ENCODE results near the gene E2F1.
"Not testable (repeated sequence)": the region's sequence is repeated elsewhere in the genome, so short reads cannot be mapped to it uniquely, and the experiment has no call there.

Gene E2F1

DNA sequence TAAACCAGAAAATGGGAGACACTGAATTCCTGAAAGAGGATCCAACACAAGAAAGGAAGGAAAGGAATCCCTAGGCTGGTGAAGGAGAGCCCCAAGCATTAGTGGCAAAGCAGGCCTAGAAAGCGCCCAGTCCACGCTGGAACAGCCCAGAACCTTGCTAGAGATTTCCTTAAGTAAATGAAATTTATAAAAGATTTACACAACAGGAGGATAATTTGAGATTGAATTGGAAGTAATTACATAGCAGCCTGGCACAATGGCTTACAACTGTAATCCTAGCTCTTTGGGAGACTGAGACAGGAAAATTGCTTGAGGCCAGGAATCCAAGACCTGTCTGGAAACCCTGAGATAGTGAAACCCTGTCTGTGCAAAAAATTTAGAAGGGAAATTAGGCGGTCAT is 50.8 kb downstream of the E2F1 start:
- Histone ChIP-seq H3K27ac (ENCODE audit: low read depth, low read length) (no peak overlapping the region), H3K36me3 (ENCODE audit: control insufficient read depth, low read length) (peaks cover 5% of the 10 kb centered on the region; the same call in 1 of the 2 replicates), H4K20me1 (ENCODE audit: control insufficient read depth, insufficient read depth, low read depth, low read length) (no peaks in the 10 kb centered on the region), H3K4me2 (ENCODE audit: low read length) (no peak overlapping the region), H3K27me3 (ENCODE audit: control insufficient read depth, low read length) (no peaks in the 10 kb centered on the region), H3K9me3 (ENCODE audit: control insufficient read depth, insufficient read depth, low read length) (no peaks in the 10 kb centered on the region), H3K4me3 (ENCODE audit: low read length) (no peak overlapping the region), H3F3A (ENCODE audit: control insufficient read depth, insufficient read depth) (no peaks in the 10 kb centered on the region), H3K9me2 (replicated peaks; ENCODE audit: control insufficient read depth, low read length) (no peaks in the 10 kb centered on the region), H3K79me2 (ENCODE audit: control insufficient read depth, low read length) (no peaks in the 10 kb centered on the region), H3K4me1 (ENCODE audit: control insufficient read depth, low read length) (no peaks in the 10 kb centered on the region)
- TF ChIP-seq, protein P1, sequence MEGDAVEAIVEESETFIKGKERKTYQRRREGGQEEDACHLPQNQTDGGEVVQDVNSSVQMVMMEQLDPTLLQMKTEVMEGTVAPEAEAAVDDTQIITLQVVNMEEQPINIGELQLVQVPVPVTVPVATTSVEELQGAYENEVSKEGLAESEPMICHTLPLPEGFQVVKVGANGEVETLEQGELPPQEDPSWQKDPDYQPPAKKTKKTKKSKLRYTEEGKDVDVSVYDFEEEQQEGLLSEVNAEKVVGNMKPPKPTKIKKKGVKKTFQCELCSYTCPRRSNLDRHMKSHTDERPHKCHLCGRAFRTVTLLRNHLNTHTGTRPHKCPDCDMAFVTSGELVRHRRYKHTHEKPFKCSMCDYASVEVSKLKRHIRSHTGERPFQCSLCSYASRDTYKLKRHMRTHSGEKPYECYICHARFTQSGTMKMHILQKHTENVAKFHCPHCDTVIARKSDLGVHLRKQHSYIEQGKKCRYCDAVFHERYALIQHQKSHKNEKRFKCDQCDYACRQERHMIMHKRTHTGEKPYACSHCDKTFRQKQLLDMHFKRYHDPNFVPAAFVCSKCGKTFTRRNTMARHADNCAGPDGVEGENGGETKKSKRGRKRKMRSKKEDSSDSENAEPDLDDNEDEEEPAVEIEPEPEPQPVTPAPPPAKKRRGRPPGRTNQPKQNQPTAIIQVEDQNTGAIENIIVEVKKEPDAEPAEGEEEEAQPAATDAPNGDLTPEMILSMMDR (IDR thresholded peaks at IDR 0.05; ENCODE audit: low read depth, low read length, poor library complexity, severe bottlenecking), result no peak
- no peak for TF ChIP-seq EZH2phosphoT487 (IDR thresholded peaks at IDR 0.05; ENCODE audit: borderline replicate concordance, low read length)

DNA sequence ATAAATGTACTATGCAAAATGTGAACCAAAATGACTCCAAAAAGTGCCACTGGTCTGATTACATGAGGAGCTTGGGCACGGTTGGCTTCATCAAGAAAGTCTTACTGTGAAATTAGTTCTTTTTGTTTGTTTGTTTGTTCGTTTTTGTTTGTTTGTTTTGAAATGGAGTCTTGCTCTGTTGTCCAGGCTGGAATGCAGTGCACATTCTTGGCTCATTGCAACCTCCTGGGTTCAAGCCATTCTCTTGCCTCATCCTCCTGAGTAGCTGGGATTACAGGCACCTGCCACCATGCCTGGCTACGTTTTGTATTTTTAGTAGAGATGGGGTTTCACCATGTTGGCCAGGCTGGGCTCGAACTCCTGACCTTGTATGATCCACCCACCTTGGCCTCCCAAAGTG is 54.3 kb downstream of the E2F1 start:
- H3K4me3 ChIP-seq (ENCODE audit: low read length); H3K4me1 ChIP-seq (ENCODE audit: control insufficient read depth, low read length); H3K27ac ChIP-seq (ENCODE audit: low read depth, low read length); H3K9me3 ChIP-seq (ENCODE audit: control insufficient read depth, insufficient read depth, low read length); H3K9me2 ChIP-seq (replicated peaks; ENCODE audit: control insufficient read depth, low read length); H3K36me3 ChIP-seq (ENCODE audit: control insufficient read depth, low read length); H4K20me1 ChIP-seq (ENCODE audit: control insufficient read depth, insufficient read depth, low read depth, low read length); H3K27me3 ChIP-seq (ENCODE audit: control insufficient read depth, low read length); H3K4me2 ChIP-seq (ENCODE audit: low read length); H3F3A ChIP-seq (ENCODE audit: control insufficient read depth, insufficient read depth); H3K79me2 ChIP-seq (ENCODE audit: control insufficient read depth, low read length): not testable (repeated sequence)

DNA sequence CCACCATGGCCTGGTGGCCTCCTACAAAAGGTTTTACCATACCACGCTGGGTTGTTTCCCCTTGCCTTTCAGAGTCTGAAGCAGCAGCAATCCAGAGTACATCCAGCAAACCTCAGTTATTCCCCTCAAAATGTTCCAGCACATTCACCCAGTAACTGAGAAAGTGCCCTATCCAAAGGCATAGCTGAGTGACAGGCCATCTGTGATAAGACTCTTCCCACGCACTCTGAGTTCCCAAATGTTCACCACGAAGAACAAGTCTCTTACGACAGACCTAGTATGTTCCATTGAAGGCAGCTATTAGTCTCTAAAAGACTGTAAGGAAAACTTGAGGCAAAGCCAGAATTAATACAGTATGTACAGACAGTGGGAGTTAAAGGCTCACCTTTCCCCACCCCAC is 55.7 kb downstream of the E2F1 start:
- no peak for TF ChIP-seq EZH2phosphoT487 (IDR thresholded peaks at IDR 0.05; ENCODE audit: borderline replicate concordance, low read length)
- TF ChIP-seq, protein P1 (IDR thresholded peaks at IDR 0.05; ENCODE audit: low read depth, low read length, poor library complexity, severe bottlenecking), result no peak
- Histone ChIP-seq H3K36me3 (ENCODE audit: control insufficient read depth, low read length) (peaks cover 6% of the 10 kb centered on the region; the same call in 1 of the 2 replicates), H3K27ac (ENCODE audit: low read depth, low read length) (no peak overlapping the region), H3F3A (ENCODE audit: control insufficient read depth, insufficient read depth) (no peaks in the 10 kb centered on the region), H3K9me3 (ENCODE audit: control insufficient read depth, insufficient read depth, low read length) (no peaks in the 10 kb centered on the region), H4K20me1 (ENCODE audit: control insufficient read depth, insufficient read depth, low read depth, low read length) (no peaks in the 10 kb centered on the region), H3K4me2 (ENCODE audit: low read length) (no peak overlapping the region), H3K9me2 (replicated peaks; ENCODE audit: control insufficient read depth, low read length) (no peaks in the 10 kb centered on the region), H3K4me1 (ENCODE audit: control insufficient read depth, low read length) (no peaks in the 10 kb centered on the region), H3K79me2 (ENCODE audit: control insufficient read depth, low read length) (no peaks in the 10 kb centered on the region), H3K27me3 (ENCODE audit: control insufficient read depth, low read length) (no peaks in the 10 kb centered on the region), H3K4me3 (ENCODE audit: low read length) (no peak overlapping the region)

DNA sequence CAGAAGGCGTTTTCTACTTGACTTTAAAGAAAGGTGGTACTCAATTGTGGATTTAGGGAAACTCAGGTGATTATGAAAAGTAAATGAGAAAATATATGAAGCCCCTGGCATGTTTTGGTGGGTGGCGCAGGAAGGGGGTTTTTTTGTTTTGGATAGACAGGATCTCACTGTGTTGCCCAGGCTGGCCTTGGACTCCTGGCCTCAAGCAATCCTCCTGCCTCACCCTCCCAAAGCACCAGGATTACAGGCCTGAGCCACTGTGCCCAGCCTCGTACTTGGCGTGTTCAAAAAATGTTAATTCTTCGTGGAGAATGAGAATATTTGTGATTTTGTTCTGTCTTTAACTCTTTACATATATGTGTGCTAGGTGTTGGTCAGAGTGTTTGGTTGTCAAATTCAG is 56.2 kb downstream of the E2F1 start:
- no peaks in the 10 kb centered on the region for H3F3A ChIP-seq (ENCODE audit: control insufficient read depth, insufficient read depth)
- H3K4me3 ChIP-seq (ENCODE audit: low read length), result no peak overlapping the region
- H3K4me1 ChIP-seq (ENCODE audit: control insufficient read depth, low read length), result no peaks in the 10 kb centered on the region
- no peaks in the 10 kb centered on the region for H3K27me3 ChIP-seq (ENCODE audit: control insufficient read depth, low read length)
- TF ChIP-seq, protein P1 (IDR thresholded peaks at IDR 0.05; ENCODE audit: low read depth, low read length, poor library complexity, severe bottlenecking), result no peak
- no peak for TF ChIP-seq EZH2phosphoT487 (IDR thresholded peaks at IDR 0.05; ENCODE audit: borderline replicate concordance, low read length)
- H3K9me3 ChIP-seq (ENCODE audit: control insufficient read depth, insufficient read depth, low read length), result no peaks in the 10 kb centered on the region
- no peak overlapping the region for H3K27ac ChIP-seq (ENCODE audit: low read depth, low read length)
- H3K4me2 ChIP-seq (ENCODE audit: low read length), result no peak overlapping the region
- no peaks in the 10 kb centered on the region for H3K79me2 ChIP-seq (ENCODE audit: control insufficient read depth, low read length)
- H3K9me2 ChIP-seq (replicated peaks; ENCODE audit: control insufficient read depth, low read length), result no peaks in the 10 kb centered on the region
- H3K36me3 ChIP-seq (ENCODE audit: control insufficient read depth, low read length), result peaks cover 6% of the 10 kb centered on the region; the same call in 1 of the 2 replicates
- H4K20me1 ChIP-seq (ENCODE audit: control insufficient read depth, insufficient read depth, low read depth, low read length), result no peaks in the 10 kb centered on the region

Measured in DOHH2 (cell line).